HG02870 (cell line): ENCODE data around the gene MAP3K12.
"Not testable (repeated sequence)": the region's sequence is repeated elsewhere in the genome, so short reads cannot be mapped to it uniquely, and the experiment has no call there.

Source experiments
- ATAC-seq: cut with Tn5 transposase; IDR thresholded peaks from one replicate; pipeline ENCODE4 v1.9.1; 2021; ENCODE audit warnings: mild to moderate bottlenecking, moderate library complexity; ENCODE audit not compliant: unreplicated experiment

MAP3K12 gene

GRCh38 chr12:53499266-53500141 is at the start of gene MAP3K12:
MAP3K12 (minus strand) TSS chr12:53499458; CDS start chr12:53487391, 12,067 bp downstream.
- ATAC-seq = no peak

- ATAC-seq = not testable (repeated sequence)
Observed at GRCh38 chr12:53548354-53548753, 49.1 kb upstream of the MAP3K12 start.

- ATAC-seq = peak; percentile 85
Observed at GRCh38 chr12:53543539-53543938, 44.3 kb upstream of the MAP3K12 start.

- no peak for ATAC-seq
Observed at GRCh38 chr12:53539526-53539925, 40.3 kb upstream of the MAP3K12 start.

GRCh38 chr12:53538209-53538689 is 39.0 kb upstream of the MAP3K12 start:
- no peak for ATAC-seq

GRCh38 chr12:53536962-53537361 is 37.7 kb upstream of the MAP3K12 start:
- ATAC-seq = no peak

- no peak for ATAC-seq
Observed at GRCh38 chr12:53533471-53533870, 34.2 kb upstream of the MAP3K12 start.

- no peak for ATAC-seq
Observed at GRCh38 chr12:53532524-53533445, 33.5 kb upstream of the MAP3K12 start.

GRCh38 chr12:53532021-53532420 is 32.8 kb upstream of the MAP3K12 start:
- no peak for ATAC-seq

- ATAC-seq = no peak
Observed at GRCh38 chr12:53530920-53531319, 31.7 kb upstream of the MAP3K12 start.

- no peak for ATAC-seq
Observed at GRCh38 chr12:53530061-53530460, 30.8 kb upstream of the MAP3K12 start.

GRCh38 chr12:53524476-53524875 is 25.2 kb upstream of the MAP3K12 start:
- no peak for ATAC-seq

- ATAC-seq = no peak
Observed at GRCh38 chr12:53523131-53523530, 23.9 kb upstream of the MAP3K12 start.

GRCh38 chr12:53518381-53518780 is 19.1 kb upstream of the MAP3K12 start:
- ATAC-seq = no peak

GRCh38 chr12:53516758-53517455 is 17.6 kb upstream of the MAP3K12 start:
- ATAC-seq = no peak

GRCh38 chr12:53515291-53515680 is 16.0 kb upstream of the MAP3K12 start:
- ATAC-seq = no peak

- ATAC-seq = no peak
Observed at GRCh38 chr12:53514628-53515290, 15.5 kb upstream of the MAP3K12 start.

- ATAC-seq = no peak
Observed at GRCh38 chr12:53513712-53514410, 14.6 kb upstream of the MAP3K12 start.

- no peak for ATAC-seq
Observed at GRCh38 chr12:53510181-53510812, 11.0 kb upstream of the MAP3K12 start.
